ENCODE results near the gene C17orf58.

DNA sequence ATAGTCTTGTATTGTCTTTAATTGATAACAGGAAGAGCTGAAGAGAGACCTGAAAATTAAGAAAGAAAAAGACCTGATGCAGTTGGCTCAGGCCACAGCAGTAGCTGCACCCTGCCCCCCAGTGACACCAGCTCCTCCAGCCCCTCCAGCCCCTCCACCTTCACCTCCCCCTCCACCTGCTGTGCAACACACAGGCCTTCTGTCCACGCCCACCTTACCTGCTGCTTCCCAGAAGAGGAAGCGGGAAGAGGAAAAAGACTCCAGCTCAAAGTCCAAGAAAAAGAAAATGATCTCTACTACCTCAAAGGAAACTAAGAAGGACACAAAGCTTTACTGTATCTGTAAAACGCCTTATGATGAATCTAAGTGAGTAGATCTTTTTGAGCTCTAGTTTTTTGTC is 36.8 kb downstream of the C17orf58 start:
- TF ChIP-seq, protein P1, sequence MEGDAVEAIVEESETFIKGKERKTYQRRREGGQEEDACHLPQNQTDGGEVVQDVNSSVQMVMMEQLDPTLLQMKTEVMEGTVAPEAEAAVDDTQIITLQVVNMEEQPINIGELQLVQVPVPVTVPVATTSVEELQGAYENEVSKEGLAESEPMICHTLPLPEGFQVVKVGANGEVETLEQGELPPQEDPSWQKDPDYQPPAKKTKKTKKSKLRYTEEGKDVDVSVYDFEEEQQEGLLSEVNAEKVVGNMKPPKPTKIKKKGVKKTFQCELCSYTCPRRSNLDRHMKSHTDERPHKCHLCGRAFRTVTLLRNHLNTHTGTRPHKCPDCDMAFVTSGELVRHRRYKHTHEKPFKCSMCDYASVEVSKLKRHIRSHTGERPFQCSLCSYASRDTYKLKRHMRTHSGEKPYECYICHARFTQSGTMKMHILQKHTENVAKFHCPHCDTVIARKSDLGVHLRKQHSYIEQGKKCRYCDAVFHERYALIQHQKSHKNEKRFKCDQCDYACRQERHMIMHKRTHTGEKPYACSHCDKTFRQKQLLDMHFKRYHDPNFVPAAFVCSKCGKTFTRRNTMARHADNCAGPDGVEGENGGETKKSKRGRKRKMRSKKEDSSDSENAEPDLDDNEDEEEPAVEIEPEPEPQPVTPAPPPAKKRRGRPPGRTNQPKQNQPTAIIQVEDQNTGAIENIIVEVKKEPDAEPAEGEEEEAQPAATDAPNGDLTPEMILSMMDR (conservative IDR thresholded peaks at IDR 0.05; ENCODE audit: low read length): no peak
- TF ChIP-seq EZH2phosphoT487 (IDR thresholded peaks at IDR 0.05; ENCODE audit: borderline replicate concordance): no peak
